Tibial nerve (tissue), 4 donors: ENCODE data around the gene ABLIM2.
"Not testable (repeated sequence)": the region's sequence is repeated elsewhere in the genome, so short reads cannot be mapped to it uniquely, and the experiment has no call there.

Experiments used
- EP300 ChIP-seq, 2 donors: sonication (generic); formaldehyde crosslinking; IDR thresholded peaks; one replicate each; pipeline ENCODE4 v1.6.1; 2017; ENCODE audit warnings: antibody characterized with exemption in 2 of 2, mild to moderate bottlenecking in 1 of 2
- POLR2A ChIP-seq, 2 donors: fragments of 450-650 bp; IDR thresholded peaks; one replicate each; pipeline ENCODE4 v1.6.1; 2017; ENCODE audit warnings: antibody characterized with exemption in 2 of 2, mild to moderate bottlenecking in 2 of 2, moderate library complexity in 2 of 2
- TF ChIP-seq, protein P1 (sequence below), 5 experiments: fragments of 200-600 bp in 3 of 5; fragments of 450-650 bp in 2 of 5; sonication (generic) in 3 of 5; IDR thresholded peaks; one replicate each; pipeline ENCODE4 v1.5.1; 2016 to 2019; ENCODE audit warnings: antibody characterized with exemption in 5 of 5, mild to moderate bottlenecking in 3 of 5, moderate library complexity in 2 of 5

DNA sequence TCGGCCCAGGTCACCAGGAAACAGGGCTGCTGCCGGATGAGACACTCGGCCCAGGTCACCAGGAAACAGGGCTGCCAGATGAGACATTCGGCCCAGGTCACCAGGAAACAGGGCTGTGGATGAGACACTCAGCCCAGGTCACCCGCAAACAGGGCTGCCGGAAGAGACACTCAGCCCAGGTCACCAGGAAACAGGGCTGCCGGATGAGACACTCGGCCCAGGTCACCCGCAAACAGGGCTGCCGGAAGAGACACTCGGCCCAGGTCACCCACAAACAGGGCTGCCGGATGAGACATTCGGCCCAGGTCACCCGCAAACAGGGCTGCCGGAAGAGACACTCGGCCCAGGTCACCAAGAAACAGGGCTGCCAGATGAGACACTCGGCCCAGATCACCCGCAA lies 240.4 kb downstream of the ABLIM2 start:
- TF ChIP-seq EP300, POLR2A (IDR thresholded peaks at IDR 0.05): not testable (repeated sequence)
- TF ChIP-seq, protein P1, sequence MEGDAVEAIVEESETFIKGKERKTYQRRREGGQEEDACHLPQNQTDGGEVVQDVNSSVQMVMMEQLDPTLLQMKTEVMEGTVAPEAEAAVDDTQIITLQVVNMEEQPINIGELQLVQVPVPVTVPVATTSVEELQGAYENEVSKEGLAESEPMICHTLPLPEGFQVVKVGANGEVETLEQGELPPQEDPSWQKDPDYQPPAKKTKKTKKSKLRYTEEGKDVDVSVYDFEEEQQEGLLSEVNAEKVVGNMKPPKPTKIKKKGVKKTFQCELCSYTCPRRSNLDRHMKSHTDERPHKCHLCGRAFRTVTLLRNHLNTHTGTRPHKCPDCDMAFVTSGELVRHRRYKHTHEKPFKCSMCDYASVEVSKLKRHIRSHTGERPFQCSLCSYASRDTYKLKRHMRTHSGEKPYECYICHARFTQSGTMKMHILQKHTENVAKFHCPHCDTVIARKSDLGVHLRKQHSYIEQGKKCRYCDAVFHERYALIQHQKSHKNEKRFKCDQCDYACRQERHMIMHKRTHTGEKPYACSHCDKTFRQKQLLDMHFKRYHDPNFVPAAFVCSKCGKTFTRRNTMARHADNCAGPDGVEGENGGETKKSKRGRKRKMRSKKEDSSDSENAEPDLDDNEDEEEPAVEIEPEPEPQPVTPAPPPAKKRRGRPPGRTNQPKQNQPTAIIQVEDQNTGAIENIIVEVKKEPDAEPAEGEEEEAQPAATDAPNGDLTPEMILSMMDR (IDR thresholded peaks at IDR 0.05): not testable (repeated sequence)
